ENCODE data around the gene CHRNA3. TPM values are rescaled to one million over a fixed set of nuclear protein-coding genes. Genes with fewer than 3 reads are reported as not detected.

Gene CHRNA3
- total RNA-seq, 2 donors from 2014 or later, result 0.52 TPM; not detected in 1

GRCh38 chr15:78620021-78620526 lies 722 bp downstream of the CHRNA3 start:
- TF ChIP-seq POLR2A (IDR thresholded peaks at IDR 0.05) (no peak), CTCF (IDR thresholded peaks at IDR 0.05) (no peak)
- no peaks in the 10 kb centered on the region for H3K9me3 ChIP-seq
- no peak overlapping the region for H3K27ac ChIP-seq
- no peaks in the 10 kb centered on the region for H3K36me3 ChIP-seq (replicated peaks in 1 of 2; ENCODE audit: insufficient read depth in 1 of 2, low read depth in 2 of 2)
- peaks cover 0 to 8% of the 10 kb centered on the region in 2 donors for H3K27me3 ChIP-seq
- intact Hi-C loops (cut with DNase I), result loop anchor here (10.0 kb wide), 1 partner anchor 85 kb away; no protein-coding TSS in a partner anchor
- no peak overlapping the region for H3K4me3 ChIP-seq
- H3K4me1 ChIP-seq, result peaks cover 9% of the 10 kb centered on the region
- no peak for ATAC-seq
- no peak for DNase-seq
- 1 to 6% methylated on average over 10 to 40 of the region's 41 CpGs for WGBS, 2 donors

GRCh38 chr15:78619022-78619950 lies 1.5 kb downstream of the CHRNA3 start:
- DNase-seq (no peak), ATAC-seq (no peak)
- intact Hi-C loops (cut with DNase I), result loop anchor here (5.0 kb wide), 1 partner anchor 138 kb away; no protein-coding TSS in a partner anchor
- TF ChIP-seq CTCF (IDR thresholded peaks at IDR 0.05), result no peak
- TF ChIP-seq POLR2A (IDR thresholded peaks at IDR 0.05), result no peak
- 42 to 47% methylated on average over 17 to 20 of the region's 20 CpGs for WGBS, 2 donors
- H3K36me3 ChIP-seq (replicated peaks in 1 of 2; ENCODE audit: insufficient read depth in 1 of 2, low read depth in 2 of 2), result no peaks in the 10 kb centered on the region
- no peak overlapping the region for H3K27ac ChIP-seq
- peaks cover 9% of the 10 kb centered on the region for H3K4me1 ChIP-seq
- H3K9me3 ChIP-seq, result no peaks in the 10 kb centered on the region
- H3K4me3 ChIP-seq, result no peak overlapping the region
- peaks cover 0 to 8% of the 10 kb centered on the region in 2 donors for H3K27me3 ChIP-seq

- DNase-seq (peak; percentile 86 to 91 (median 90)), ATAC-seq (peak; percentile 83)
- 15 to 20% methylated on average over 4 to 8 of the region's 8 CpGs for WGBS, 2 donors
- TF ChIP-seq CTCF (IDR thresholded peaks at IDR 0.05) (peak; percentile 70 to 86 (median 79)), POLR2A (IDR thresholded peaks at IDR 0.05) (no peak)
- Histone ChIP-seq H3K27ac (no peak overlapping the region), H3K9me3 (no peaks in the 10 kb centered on the region), H3K36me3 (replicated peaks in 1 of 2; ENCODE audit: insufficient read depth in 1 of 2, low read depth in 2 of 2) (no peaks in the 10 kb centered on the region), H3K4me3 (no peak overlapping the region), H3K27me3 (peaks cover 0 to 8% of the 10 kb centered on the region in 2 donors), H3K4me1 (peaks cover 9% of the 10 kb centered on the region)
- intact Hi-C loops (cut with DNase I), result loop anchor here (5.0 kb wide), 1 partner anchor 139 kb away; no protein-coding TSS in a partner anchor
These were observed 2.3 kb downstream of the CHRNA3 start for GRCh38 chr15:78618490-78618934.

GRCh38 chr15:78618064-78618463 lies 2.7 kb downstream of the CHRNA3 start:
- intact Hi-C loops (cut with DNase I), result loop anchor here (5.0 kb wide), 1 partner anchor 139 kb away; no protein-coding TSS in a partner anchor
- DNase-seq, result no peak
- 72 to 73% methylated on average over 7 to 8 of the region's 8 CpGs for WGBS, 2 donors
- ATAC-seq, result no peak
- Histone ChIP-seq H3K9me3 (no peaks in the 10 kb centered on the region), H3K36me3 (replicated peaks in 1 of 2; ENCODE audit: insufficient read depth in 1 of 2, low read depth in 2 of 2) (no peaks in the 10 kb centered on the region), H3K4me1 (peaks cover 9% of the 10 kb centered on the region), H3K27me3 (peaks cover 0 to 8% of the 10 kb centered on the region in 2 donors), H3K27ac (no peak overlapping the region), H3K4me3 (no peak overlapping the region)
- TF ChIP-seq CTCF (IDR thresholded peaks at IDR 0.05) (no peak), POLR2A (IDR thresholded peaks at IDR 0.05) (no peak)

Measured in body of pancreas (tissue), 4 donors.